ENCODE data around the gene CDH23.

GRCh38 chr10:71688256-71688655 is 291.5 kb downstream of the CDH23 start:
- TF ChIP-seq EZH2 (IDR thresholded peaks at IDR 0.05; ENCODE audit: low read length, missing control alignments) (no peak), CTCF (conservative IDR thresholded peaks at IDR 0.05 in 1 of 2, IDR thresholded peaks at IDR 0.05 in 1 of 2; ENCODE audit: low read depth in 1 of 2, low read length in 2 of 2) (no peak)

Data from fibroblast of lung (primary cell).